ACHN (cell line): Measurements from ENCODE around the gene PJA2.
"Not testable (repeated sequence)": the region's sequence is repeated elsewhere in the genome, so short reads cannot be mapped to it uniquely, and the experiment has no call there.

Experiments
- DNase-seq: peaks from one replicate; pipeline ENCODE4 v3.0.0-alpha.2; 2015
- in situ Hi-C: cut with HindIII; loops from 2 replicates; pipeline ENCODE4 v1.10.0; 2017; ENCODE audit warnings: low sequenced_read_pairs, low pct_ligation_motif_present, low pct_unique_long_range_greater_than_20kb

PJA2 gene

DNA sequence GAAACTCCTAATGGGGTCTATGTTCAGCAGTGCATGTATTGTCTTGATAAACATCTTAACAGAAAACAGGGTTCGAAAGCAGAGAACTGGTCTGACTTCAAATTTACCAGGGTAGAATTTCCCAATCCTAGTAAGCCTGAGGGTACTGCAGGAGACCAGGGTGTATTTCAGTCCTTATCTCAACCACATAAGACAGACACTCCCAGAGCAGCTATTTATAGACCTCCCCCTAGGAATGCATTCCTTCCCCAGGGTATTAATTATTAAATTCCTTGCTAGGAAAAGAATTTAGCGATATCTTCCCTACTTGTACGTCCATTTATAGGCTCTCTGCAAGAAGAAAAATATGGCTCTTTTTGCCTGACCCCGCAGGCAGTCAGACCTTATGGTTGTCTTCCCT, 123.1 kb downstream of the PJA2 start:
- in situ Hi-C loops, result not testable (repeated sequence)

More for the DNA sequence above, 123.1 kb downstream of the PJA2 start:
- not testable (repeated sequence) for DNase-seq
